Activated T-helper 1 cell treated with anti-CD3 and anti-CD28 coated beads, Interleukin-2, amount 50 U/mL, for 16 hours (primary cell): Measurements from ENCODE around the gene FBXO24.
A peak's percentile ranks its signal among the peaks of the same experiment; 100 is the strongest.

ENCODE experiments used
- DNase-seq, 2 donors: peaks; one replicate each; pipeline ENCODE4 v3.0.0-alpha.2; 2020; ENCODE audit warnings: low read depth in 1 of 2, low spot score in 1 of 2

Gene FBXO24

DNA sequence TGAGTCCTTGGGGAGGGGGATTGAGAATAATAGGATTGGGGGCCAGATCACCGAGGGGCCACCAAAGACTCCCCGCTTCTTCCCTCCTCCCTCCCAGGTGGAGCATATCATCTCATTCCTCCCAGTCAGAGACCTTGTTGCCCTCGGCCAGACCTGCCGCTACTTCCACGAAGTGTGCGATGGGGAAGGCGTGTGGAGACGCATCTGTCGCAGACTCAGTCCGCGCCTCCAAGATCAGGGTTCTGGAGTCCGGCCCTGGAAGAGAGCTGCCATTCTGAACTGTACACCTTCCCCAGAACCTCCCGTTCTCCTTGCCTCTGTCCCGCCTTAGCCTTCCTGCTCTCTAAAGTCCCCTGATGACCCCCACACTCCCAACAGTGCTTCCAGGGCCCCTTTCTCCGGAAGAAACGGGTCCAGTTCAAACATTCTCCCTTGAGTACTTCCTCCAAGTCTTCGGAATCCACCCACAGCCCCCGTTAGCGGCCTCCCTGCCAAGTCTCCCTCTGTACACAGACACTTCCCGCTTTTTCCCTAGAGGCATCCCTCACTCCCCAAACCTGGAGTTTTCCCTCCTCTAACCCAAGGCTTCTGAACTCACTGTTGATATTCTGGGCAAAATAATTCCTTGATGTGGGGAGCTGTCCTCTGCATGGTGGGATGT lies 4.1 kb downstream of the FBXO24 start:
- DNase-seq, result no peak

DNA sequence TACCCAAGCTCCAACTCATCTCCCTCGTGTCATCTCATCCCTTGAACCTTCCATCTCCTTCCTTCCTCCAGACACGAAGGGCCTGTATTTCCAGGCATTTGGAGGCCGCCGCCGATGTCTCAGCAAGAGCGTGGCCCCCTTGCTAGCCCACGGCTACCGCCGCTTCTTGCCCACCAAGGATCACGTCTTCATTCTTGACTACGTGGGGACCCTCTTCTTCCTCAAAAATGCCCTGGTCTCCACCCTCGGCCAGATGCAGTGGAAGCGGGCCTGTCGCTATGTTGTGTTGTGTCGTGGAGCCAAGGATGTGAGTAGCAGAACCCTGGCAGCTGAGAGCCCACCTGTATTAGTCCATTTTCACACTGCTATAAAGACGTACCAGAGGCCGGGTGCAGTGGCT lies 5.5 kb downstream of the FBXO24 start:
- DNase-seq, result no peak

DNA sequence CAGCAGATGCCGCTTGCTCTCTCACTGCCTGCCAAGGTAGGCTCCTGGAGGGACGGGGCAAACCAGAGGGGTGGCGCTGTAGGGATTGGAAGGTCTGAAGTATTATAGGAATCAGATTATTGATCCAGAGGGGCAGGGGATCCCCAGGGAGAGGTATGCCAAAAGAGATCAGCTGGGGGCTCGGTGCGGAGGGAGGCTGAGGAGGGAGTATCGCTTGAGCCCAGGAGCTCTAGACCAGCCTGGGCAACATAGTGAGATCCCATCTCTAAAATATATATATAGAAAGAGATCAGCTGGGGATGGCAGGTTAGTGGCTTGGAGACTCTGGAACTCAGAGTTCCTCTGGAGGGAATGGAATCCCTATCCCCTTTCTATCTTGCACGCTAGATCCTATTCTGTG lies 9.1 kb downstream of the FBXO24 start:
- no peak for DNase-seq

DNA sequence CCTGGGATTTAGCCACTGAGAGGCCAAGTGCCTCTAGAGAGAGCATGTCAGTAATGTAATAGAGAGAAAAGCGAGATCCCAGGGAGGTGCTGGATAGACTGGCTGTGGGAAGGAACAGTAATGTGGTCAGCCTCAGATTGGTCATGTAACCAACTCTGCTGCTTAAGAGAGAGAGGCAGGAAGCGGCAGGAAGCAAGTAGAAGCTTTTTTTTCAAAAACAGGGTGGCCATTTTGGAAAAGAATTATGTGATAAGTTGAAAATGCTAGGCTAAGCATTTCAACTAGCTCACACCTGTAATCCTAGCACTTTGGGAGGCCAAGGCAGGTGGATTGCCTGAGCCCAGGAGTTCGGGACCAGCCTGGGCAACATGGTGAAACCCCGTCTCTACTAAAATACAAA lies 12.3 kb downstream of the FBXO24 start:
- DNase-seq, result no peak

DNA sequence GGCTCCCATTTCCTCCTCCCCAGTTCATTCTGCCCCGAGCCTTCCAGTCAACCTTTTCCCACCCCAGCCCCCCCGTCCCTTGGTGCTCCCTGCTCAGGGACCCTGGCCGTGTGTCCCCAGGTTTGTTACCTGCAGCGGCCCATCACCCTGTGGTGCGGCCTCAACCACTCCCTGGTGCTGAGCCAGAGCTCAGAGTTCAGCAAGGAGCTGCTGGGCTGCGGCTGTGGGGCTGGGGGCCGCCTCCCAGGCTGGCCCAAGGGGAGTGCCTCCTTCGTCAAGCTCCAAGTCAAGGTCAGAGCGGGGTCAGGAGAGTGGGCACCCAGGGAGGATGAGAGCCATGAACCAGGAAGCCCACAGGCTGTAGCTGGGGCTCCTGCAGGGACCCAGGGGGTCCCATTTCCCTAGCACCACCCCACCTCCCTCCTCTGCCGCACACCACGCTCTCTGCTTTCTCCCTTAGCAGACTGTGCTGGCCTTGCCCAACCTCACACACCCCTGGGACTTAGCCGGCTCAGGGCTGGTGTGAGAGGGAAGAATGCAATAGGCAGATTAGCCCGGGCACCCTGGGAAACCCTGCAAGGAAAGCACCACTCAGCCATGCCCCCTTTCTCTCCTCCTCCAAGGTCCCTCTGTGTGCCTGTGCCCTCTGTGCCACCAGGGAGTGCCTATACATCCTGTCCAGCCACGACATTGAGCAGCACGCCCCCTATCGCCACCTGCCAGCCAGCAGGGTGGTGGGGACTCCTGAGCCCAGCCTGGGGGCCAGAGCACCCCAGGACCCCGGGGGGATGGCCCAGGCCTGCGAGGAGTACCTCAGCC lies 14.0 kb downstream of the FBXO24 start:
- no peak for DNase-seq

DNA sequence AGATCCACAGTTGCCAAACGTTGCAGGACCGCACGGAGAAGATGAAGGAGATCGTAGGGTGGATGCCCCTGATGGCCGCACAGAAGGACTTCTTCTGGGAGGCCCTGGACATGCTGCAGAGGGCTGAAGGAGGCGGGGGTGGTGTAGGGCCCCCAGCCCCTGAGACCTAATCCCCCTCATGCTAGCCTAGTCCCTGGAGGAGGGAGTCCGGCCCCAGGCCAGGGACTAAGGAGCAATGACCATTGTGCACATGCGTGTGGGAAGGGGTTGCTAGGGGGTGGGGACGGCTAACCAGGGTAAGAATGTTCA lies 14.6 kb downstream of the FBXO24 start:
- DNase-seq, result no peak

DNA sequence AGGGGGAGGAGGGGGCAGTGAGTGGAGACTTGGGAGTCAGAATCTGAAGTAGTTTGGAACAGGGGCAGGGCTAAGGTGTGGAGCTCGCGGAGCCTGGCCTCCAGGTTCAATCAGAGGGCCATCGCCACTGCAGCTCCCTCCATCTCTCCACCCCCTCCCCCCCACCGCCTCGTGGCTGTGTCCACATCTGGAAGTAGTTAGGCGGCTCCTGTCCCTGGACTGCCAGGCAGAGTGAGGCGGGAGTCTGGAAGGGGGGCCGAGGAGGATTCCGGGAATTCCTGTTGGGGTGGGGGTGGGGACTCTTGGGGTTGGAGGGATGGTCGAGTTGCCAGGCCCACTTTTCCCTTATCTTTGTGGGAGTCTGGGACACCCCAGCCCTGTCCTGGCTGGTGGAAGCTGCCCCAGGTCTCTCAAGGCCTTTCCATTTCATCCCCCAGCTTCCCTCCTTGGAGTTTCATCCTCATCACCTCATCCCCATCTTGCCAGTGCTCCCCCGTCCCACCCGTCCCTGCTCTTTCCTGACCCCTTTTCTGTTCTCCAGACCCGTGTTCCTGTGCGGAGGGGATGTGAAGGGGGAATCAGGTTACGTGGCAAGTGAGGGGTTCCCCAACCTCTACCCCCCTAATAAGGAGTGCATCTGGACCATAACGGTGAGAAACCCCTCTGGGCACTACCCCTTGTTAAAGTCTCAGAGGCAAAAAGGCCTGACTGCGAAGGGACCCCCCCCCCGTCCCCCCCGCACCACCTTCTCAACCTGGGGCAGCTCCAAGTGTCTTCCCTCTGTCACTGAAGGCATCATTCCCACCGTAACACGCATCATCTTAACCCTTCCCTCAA lies 17.0 kb downstream of the FBXO24 start:
- DNase-seq, result no peak

DNA sequence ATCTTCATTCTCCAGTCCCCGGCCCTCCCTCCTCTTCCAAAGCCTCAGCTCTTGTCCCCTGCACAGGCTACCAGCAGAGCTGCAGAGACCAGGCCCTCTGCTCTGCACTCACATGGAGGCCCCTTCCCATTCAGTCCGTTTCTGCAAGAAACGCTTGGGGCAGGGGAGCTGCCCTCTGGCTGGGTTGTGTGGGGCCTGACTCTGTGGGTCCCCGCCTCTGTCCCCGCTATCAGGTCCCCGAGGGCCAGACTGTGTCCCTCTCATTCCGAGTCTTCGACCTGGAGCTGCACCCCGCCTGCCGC lies 17.5 kb downstream of the FBXO24 start:
- no peak for DNase-seq

DNA sequence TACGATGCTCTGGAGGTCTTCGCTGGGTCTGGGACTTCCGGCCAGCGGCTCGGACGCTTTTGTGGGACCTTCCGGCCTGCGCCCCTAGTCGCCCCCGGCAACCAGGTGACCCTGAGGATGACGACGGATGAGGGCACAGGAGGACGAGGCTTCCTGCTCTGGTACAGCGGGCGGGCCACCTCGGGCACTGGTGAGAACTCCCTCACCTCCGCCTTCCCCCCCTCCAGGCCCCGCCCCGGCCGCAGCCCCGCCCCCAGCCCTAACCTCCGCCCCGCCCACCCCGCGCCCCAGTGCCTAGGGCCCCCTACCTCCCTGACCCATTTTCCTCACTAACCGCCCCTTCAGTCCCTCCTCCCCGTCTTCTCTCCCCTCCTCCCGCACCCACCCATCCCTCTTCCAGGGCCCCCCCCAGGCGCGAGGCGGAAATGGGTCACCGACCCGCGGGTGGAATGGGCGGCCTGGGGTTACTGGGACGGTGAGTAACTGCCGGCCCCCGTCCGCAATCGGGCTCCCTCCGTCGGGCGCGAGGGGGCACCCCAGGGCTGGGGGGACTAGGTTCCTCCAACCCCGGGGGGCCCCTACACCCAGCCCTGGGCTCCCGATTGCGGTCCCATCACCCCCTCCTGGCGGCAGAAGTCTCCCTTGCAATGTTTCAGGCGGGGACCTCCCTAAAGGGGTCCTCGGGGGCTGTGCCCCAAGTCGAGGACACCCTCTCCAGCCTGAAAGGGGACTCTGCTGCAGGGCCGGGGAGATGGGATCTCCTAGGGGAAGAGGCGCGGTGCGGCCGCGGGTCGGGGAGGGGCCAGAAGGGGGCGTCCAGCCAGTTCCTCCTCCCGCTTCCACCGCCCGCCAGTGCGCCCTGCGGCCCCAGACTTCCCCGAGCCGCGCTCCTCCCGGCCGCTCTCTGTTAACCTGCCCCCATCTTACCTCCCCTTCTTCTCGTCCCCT lies 18.2 kb downstream of the FBXO24 start:
- DNase-seq, result peak; percentile 44 to 62

DNA sequence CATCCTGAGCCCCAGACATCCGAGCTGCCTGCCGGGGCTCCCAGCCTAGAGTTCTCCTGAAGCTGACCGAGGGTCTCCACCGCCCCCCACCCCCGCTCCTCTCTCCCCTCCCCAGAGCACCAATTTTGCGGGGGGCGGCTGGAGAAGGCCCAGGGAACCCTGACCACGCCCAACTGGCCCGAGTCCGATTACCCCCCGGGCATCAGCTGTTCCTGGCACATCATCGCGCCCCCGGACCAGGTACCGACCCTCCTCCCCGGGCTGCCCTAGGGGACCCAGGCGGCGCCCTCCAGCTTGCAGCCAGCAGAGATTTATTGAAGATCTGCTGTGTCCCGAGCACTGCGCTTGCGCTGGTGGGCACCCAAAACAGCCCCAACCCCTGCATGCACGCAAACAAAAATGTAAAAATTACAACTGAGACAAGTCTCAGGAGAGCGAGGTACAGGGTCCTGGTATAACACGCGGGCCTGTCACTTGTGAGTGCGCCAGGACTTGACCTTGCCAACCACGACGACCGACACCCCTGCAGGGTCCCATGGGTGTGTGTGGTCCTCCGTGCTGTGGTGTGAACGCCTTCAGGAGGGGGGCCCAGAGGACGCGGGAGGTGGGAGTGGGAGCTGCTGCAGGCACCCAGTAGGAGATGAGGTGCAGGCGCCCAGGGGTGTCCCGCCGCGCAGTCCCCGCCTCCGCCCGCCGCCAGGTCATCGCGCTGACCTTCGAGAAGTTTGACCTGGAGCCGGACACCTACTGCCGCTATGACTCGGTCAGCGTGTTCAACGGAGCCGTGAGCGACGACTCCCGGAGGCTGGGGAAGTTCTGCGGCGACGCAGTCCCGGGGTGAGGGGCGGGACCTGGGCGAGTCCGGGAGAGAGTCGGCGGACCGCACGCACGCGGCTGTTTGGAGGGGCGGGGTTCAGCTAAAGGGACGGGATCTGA lies 19.1 kb downstream of the FBXO24 start:
- peak in 1 of 2 donors; percentile 16 for DNase-seq

DNA sequence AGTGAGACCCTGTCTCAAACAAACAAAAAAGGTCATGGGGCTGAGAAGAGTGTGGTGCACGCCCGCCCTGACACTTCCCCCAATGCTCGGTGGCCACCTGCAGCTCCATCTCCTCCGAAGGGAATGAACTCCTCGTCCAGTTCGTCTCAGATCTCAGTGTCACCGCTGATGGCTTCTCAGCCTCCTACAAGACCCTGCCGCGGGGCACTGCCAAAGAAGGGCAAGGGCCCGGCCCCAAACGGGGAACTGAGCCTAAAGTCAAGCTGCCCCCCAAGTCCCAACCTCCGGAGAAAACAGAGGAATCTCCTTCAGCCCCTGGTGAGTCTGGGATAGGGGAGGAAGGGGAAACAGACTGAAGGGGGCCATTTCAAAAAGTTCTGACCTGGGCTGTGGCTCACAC lies 20.2 kb downstream of the FBXO24 start:
- DNase-seq, result no peak

DNA sequence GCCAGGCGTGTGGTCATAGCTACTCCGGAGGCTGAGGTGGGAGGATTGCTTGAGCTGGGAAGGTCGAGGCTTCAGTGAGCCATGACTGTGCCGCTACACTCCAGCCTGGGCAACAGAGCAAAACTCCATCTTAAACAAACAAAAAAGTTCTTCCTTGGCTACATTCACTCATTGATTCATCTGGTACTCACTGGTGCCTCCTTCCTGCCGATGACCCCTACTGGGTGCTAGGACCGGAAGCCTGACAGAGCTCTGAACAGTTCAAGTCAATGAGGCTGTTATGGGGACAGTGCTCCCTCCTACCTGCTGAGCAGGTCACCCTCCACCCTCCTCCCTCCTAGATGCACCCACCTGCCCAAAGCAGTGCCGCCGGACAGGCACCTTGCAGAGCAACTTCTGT lies 21.0 kb downstream of the FBXO24 start:
- DNase-seq, result no peak

DNA sequence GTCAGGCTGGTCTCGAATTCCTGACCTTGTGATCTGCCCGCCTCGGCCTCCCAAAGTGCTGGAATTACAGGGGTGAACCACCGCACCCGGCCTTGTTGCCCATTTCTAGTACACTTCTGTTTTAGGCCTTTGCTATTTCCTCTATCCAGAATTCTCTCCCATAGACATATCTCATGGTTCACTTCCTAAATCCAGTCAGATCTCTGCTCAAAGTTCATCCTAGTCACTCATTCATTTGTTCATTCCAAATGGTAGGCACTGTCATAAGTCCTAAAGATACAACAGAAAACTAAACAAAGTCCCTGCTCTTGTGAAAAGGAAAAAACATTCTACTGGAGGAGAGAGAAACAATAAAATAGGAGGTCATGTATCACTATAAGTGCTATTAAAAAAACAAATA lies 23.8 kb downstream of the FBXO24 start:
- no peak for DNase-seq

DNA sequence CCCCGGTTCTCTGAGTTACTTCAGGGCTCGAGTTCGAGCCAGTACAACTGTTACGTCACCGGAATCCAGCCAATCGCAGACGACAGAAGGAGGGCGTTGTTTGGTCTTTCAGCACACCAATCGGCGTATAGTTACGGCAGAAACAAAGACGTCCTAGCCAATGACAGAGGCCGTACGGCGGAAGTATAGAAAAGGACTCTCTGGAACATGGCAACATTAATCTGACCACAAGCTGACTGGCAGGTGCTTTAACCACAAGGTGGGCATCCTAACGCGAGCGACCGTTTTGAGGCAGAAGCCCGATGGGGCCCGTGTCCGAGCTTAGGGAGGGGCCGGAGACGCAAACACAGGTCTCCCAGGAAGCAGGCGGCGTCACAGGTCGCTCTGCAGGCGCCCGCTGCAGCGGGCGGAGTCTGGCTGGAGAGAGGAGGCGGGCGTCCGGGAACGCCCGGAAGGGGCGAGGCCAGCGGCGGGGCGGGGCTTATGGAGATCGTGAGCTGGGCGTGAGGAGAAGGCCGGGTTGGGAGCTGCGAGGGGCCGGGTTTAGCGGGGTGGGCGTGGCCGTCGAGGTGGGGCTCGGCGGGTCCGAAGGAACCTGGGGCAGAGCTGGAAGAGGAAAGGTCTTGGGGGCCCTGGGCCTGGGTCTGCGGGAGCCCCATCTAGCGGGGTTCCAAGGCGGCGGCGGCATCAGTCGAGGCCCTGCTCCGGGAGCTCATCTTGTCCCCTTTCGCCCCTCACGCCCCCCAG lies 26.0 kb downstream of the FBXO24 start, which contains the start of gene MOSPD3:
Gene MOSPD3 (plus strand): TSS at position 558 of the 747 bp plus-strand sequence. CDS start 252 bp downstream, outside the sequence.
- DNase-seq, result peak; percentile 94 to 95

DNA sequence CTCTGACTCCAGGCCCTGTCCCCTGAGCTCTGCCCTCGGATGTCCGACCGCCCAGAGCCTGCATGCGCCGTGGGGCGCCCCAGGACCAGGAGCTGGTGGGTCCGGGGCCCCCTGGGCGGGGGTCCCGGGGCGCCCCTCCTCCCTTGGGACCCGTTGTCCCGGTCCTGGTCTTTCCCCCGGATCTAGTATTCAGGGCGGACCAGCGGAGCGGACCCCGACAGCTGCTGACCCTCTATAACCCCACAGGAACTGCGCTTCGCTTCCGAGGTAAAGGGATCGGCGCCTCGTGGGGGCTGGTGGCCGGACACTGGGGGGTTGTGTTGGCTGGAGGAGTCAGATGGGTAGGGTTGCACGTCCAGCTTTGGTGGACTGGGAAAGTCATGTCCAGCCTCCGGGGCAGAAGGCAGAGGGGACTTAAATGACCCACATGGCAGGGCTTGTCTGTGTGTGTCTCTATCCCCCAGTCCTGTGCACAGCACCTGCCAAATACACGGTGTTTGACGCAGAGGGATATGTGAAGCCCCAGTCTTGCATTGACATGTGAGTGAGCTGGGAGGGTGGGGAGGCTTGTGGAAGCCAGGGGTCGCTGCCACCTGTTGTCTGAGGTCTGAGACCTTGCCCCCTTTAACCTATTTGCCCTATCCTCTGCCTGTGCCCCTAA lies 26.7 kb downstream of the FBXO24 start:
- no peak for DNase-seq

DNA sequence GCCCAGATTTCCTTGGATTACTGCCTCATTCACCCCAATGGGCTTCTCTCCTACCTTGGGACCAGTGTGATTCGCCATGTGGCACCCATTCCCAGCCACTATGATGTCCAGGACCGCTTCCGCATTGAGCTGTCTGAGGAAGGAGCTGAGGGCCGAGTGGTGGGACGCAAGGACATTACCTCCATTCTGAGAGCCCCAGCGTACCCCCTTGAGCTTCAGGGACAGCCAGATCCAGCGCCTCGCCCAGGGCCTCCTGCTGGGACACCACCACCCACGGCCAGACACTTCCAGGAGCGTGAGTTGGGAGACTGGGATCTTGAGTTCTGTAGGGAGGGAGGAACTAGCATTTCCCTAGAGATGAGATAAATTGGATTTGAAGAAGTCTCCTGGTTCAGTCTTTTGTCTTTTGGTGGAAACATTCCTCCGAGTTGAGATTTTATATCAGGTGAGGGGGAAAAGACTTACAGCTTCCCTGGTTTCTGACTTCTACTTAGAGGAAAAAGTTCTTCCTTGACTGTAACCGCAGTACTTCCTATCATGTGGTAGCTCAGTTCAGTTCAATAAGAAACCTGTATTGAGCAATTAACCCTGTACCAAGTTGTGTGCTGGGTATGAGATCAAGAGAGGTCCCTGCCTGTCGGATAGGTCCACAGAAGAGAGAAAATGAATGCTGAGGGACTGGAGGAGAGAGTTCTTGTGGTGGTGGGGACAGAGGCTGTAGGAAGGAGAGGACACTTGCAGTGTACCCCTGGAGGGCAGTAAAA lies 27.5 kb downstream of the FBXO24 start:
- DNase-seq, result no peak

DNA sequence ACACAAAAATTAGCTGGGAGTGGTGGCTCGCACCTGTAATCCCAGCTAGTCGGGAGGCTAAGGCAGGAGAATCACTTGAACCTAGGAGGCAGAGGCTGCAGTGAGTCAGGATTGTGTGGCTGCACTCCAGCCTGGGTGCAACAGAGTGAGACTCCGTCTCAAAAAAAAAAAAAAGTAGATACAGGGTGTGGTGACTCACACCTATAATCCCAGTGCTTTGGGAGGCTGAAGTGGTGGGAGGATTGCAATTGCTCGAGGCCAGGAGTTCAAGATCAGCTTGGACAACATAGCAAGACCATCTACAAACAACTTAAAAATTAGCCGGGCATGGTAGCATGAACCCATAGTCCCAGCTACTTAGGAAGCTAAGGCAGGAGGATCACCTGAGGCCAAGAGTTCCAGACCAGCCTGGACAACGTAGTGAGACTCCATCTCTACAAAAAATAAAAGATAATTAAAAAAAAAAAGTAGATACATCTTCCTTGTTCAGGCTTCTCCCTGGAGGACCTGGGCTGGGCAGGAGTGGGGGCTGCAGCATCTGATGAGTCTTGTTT lies 28.3 kb downstream of the FBXO24 start:
- no peak for DNase-seq

DNA sequence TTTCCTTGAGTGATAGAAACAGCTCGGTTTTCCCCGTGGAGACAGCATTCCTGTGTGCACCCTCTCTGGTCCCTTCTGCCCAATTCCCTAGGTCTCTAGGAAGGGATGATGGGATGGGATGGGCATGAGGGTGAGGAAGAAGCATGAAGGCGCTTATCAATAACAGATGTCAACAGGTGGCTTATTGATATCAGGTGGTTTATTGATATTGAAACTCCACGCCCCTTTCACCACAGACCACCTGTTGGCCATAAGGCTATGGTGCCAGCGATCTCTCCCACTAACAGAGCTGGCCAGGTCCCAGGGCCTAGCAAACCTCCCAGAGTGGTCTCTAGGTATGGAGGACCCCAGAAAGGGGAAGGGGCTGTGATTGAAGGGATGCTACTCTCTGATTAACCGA lies 34.1 kb downstream of the FBXO24 start:
- no peak for DNase-seq
